RWPE1 (cell line): ENCODE measurements around the gene ERGIC1.

Experiments
- CTCF ChIA-PET: fragments of 350-600 bp; sonication (Branson Sonifier 250); formaldehyde crosslinking; extraction: SDS; loops from one replicate; lab custom pipeline; 2021; lab: Yijun Ruan, JAX
- POLR2A ChIA-PET: fragments of 400-600 bp; formaldehyde crosslinking; extraction: SDS; loops from one replicate; lab custom pipeline; 2020; ENCODE audit warnings: antibody characterized with exemption; ENCODE audit not compliant: low non-redundant PET; lab: Yijun Ruan, JAX
- DNase-seq: peaks from one replicate; pipeline ENCODE4 v3.0.0; 2012; ENCODE audit warnings: low spot score
- H3K27ac ChIP-seq: fragments of 450-650 bp; 2 replicates; pipeline ENCODE4 v1.5.1; 2017
- CTCF ChIP-seq: fragments of 450-650 bp; conservative IDR thresholded peaks from 2 replicates; pipeline ENCODE4 v1.5.1; 2017; ENCODE audit warnings: low read depth, mild to moderate bottlenecking

The ERGIC1 gene

DNA sequence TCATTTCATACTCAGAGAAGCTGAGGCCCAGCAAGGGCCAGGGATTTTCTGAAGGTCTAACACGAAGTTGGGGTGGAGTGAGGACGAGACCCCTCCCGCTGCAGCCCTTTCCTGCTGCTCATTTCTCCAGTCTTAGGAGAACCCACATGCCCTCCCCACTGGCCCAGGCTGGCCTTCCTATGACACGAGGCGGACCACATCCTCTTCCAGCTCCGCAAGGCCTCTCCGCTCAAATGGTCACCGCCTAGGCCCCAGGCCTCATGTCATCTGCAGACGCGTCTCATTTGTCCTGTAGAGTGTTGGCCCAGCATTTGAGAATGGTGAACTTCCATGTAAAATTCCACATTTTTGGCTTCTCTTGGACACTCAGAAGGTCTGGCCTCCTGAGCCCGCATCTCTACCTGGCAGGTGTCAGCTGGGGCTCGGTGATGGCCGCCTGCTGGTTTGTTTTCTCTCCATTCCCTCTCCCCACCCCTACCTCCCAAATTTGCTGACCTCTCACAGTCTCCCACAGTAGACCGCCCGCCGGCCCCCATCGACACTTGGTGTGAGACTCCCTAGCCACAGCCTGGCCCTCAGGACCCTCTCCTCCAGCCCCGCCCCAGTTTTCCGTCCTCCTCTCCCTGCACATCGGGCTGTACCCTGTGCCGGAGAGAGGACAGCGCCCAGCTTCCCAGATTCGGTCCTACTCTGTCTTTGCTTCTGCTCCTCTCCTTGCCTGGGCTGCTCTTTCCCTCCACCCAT is 51.7 kb downstream of the ERGIC1 start:
- DNase-seq: no peak
- ChIA-PET POLR2A (no interaction called here), CTCF (no interaction called here)
- peak overlapping the region; percentile 79 for H3K27ac ChIP-seq
- TF ChIP-seq CTCF: no peak

DNA sequence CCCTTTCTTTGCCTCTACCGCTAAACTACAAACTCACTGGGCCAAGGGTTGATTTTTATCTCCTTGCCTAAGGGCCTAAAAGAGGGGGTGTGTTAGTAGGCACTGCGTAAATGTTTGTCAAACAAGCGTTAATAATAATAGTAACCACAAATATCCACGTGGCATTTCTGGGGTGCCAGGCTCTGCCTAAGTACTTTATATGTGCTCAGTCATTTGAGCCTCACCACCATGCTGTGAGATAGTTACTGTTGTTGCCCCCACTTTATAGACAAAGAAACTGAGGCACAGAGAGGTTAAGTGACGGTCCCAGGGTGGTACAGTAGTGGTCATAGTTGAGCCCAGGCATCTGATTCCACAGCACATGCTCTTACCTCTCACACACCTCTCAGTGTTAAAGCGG is 52.4 kb downstream of the ERGIC1 start:
- ChIA-PET POLR2A (no interaction called here), CTCF (interaction anchor here (0.5 to 1.9 kb wide), 3 partner anchors 114 to 226 kb away, joined by 3 to 7 read pairs (median 4); partner anchors contain the start of gene DUSP1)
- DNase-seq: no peak
- no peak for TF ChIP-seq CTCF
- peak overlapping the region; percentile 79 for H3K27ac ChIP-seq

DNA sequence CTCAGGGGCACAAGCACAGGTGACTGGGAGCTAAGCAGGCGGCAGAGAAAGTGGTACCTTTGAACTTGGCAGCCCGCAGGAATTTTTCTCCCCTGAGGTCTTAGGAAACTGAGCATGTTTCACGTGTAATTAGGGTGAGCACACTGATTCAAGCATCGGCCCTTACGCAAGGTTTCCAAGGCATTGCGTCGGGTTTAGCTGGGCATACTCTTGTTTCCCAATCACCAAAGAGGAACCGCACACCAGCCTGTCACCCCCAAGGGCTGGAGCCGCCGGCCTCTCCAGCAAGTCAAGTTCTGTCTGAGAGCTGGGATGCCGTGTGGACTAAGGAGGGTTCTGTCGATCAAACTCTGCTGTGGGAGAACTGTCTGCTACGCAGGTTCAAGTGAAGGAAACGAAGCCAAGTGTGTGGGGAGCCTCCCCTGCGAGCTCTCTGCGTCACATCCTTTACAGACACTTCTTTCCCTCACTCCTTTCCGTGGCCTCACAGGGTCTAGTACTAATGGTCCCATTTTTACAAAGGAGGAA is 53.0 kb downstream of the ERGIC1 start:
- ChIA-PET CTCF (interaction anchor here (0.5 to 1.9 kb wide), 6 partner anchors 26 to 298 kb away, joined by 3 to 7 read pairs (median 3); partner anchors contain the start of gene DUSP1), POLR2A (no interaction called here)
- H3K27ac ChIP-seq: peak overlapping the region; percentile 79
- no peak for TF ChIP-seq CTCF
- DNase-seq: peak; percentile 82

GRCh38 chr5:172887692-172888091 is 53.6 kb downstream of the ERGIC1 start:
- CTCF ChIA-PET: interaction anchor here (0.7 to 1.9 kb wide), 3 partner anchors 27 to 115 kb away, joined by 3 to 7 read pairs (median 3); no protein-coding TSS in a partner anchor
- H3K27ac ChIP-seq: peak overlapping the region; percentile 79
- POLR2A ChIA-PET: interaction anchor here (0.7 kb wide), 1 partner anchor 979 kb away, joined by 3 read pairs; no protein-coding TSS in a partner anchor
- TF ChIP-seq CTCF: no peak
- no peak for DNase-seq

GRCh38 chr5:172890659-172891058 is 56.6 kb downstream of the ERGIC1 start:
- DNase-seq: no peak
- ChIA-PET POLR2A (no interaction called here), CTCF (no interaction called here)
- TF ChIP-seq CTCF: no peak
- peak overlapping the region; percentile 45 for H3K27ac ChIP-seq

DNA sequence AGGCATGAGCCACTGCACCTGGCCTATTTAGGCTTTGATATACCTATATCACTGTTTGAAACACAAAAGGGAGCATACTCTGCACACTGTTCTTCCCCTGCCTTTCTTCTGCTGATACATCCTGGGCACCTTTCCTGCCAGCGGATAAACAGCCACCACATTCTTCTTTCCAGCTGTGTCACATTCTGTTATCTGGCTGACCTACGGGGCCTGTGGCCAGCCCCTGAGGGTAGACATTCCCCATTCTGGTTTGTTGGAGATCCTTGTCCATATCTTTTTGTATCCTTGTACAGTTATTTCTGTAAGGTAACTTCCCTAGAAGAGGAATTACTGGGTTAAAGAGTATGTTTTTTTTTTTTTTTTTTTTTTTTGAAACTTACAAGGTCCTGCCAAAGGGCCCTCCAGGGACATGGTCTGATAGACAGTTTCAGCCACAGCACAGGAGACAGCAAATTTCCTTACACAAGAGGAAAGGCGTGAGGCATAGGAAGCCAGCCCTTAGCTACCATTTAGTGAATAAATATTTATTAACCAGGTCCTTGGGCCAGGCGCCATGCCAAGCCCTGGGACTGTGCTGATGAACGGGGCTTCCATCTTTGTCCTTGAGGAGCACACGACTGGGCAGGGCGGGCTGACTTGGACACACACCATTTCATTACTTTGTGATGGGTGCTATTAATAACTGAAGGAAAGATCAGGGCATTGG is 57.8 kb downstream of the ERGIC1 start:
- ChIA-PET POLR2A (interaction anchor here (0.7 kb wide), 1 partner anchor 115 kb away, joined by 5 read pairs; no protein-coding TSS in a partner anchor), CTCF (interaction anchor here (0.6 kb wide), 1 partner anchor 122 kb away, joined by 3 read pairs; no protein-coding TSS in a partner anchor)
- TF ChIP-seq CTCF: no peak
- H3K27ac ChIP-seq: peak overlapping the region; percentile 43
- no peak for DNase-seq
